ENCODE data around the gene LAMB1.

- TF ChIP-seq POLR2A (IDR thresholded peaks at IDR 0.05; ENCODE audit: borderline replicate concordance, extremely low read depth, insufficient read depth, insufficient read length): no peak
- TF ChIP-seq REST (IDR thresholded peaks at IDR 0.05; ENCODE audit: low read depth): no peak
- no peak for TF ChIP-seq CTCF (IDR thresholded peaks at IDR 0.05 in 2 of 3, conservative IDR thresholded peaks at IDR 0.05 in 1 of 3; ENCODE audit: borderline replicate concordance in 1 of 3, insufficient read depth in 1 of 3, low read depth in 2 of 3, low read length in 2 of 3)
- TF ChIP-seq MAX (IDR thresholded peaks at IDR 0.05): no peak
- no peak for TF ChIP-seq EZH2 (IDR thresholded peaks at IDR 0.05)
- TF ChIP-seq CEBPB (IDR thresholded peaks at IDR 0.05; ENCODE audit: low read depth): no peak
Measured at GRCh38 chr7:108003599-108003935, 606 bp upstream of the LAMB1 start.

Measured in HCT116 (cell line).